GM10266 (cell line): Measurements from ENCODE around the gene C1orf159.

Experiments
- DNase-seq: peaks from one replicate; pipeline ENCODE4 v3.0.0; 2012; ENCODE audit errors: extremely low spot score
- TF ChIP-seq, protein P1 (sequence below): IDR thresholded peaks from 2 replicates; pipeline ENCODE4 v1.5.1; 2012; ENCODE audit warnings: mild to moderate bottlenecking, low read depth; ENCODE audit not compliant: control insufficient read depth, insufficient read depth; ENCODE audit errors: missing control alignments

The C1orf159 gene

DNA sequence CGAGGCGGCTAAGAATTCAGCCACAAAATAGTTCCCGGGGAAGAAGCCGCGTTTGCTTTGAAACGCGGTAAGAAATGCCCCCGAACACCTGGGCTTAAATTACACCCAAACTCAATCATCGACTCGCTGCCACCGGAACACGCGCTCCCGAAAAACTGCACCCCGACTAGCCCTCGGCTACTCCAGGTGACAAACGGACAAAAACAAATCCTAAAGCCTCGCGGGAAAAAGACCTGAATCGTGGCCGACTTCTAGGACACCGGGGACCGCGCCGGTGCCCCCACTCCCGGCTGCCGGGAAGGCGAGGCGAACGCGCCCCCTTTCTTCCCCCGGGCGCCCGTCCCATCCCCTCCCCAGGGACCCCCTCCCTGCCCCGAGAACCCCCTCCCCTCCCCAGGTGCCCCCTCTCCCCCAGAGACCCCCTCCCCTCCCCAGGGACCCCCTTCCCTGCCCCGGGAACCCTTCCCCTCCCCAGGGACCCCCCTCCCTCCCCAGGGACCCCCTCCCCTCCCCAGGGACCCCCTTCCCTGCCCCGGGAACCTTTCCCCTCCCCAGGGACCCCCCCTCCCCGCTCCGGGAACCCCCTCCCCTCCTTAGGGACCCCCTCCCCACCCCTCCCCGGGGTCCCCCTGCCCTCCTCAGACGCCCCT is 628 bp downstream of the C1orf159 start:
- DNase-seq: no peak
- TF ChIP-seq, protein P1, sequence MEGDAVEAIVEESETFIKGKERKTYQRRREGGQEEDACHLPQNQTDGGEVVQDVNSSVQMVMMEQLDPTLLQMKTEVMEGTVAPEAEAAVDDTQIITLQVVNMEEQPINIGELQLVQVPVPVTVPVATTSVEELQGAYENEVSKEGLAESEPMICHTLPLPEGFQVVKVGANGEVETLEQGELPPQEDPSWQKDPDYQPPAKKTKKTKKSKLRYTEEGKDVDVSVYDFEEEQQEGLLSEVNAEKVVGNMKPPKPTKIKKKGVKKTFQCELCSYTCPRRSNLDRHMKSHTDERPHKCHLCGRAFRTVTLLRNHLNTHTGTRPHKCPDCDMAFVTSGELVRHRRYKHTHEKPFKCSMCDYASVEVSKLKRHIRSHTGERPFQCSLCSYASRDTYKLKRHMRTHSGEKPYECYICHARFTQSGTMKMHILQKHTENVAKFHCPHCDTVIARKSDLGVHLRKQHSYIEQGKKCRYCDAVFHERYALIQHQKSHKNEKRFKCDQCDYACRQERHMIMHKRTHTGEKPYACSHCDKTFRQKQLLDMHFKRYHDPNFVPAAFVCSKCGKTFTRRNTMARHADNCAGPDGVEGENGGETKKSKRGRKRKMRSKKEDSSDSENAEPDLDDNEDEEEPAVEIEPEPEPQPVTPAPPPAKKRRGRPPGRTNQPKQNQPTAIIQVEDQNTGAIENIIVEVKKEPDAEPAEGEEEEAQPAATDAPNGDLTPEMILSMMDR: no peak

DNA sequence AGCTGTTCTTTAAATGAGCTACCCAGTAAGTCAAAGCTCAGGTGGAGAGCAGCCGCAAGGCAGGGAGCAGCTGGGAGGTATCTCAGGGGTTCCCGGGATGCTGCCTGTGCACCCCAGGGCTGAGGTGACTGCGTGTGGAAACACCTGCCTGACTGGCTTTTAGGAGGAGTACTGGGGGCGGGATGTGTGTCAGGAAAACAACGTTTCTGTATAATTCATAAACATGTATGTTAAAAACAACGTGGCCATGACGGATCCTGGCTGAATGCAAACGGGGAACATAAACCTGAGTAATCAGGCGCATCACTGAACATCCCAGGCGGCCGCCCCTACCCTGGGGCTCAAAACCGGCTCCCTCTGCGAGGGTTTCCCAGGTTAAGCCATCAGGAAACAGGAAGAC is 1.5 kb downstream of the C1orf159 start:
- TF ChIP-seq, protein P1: no peak

DNA sequence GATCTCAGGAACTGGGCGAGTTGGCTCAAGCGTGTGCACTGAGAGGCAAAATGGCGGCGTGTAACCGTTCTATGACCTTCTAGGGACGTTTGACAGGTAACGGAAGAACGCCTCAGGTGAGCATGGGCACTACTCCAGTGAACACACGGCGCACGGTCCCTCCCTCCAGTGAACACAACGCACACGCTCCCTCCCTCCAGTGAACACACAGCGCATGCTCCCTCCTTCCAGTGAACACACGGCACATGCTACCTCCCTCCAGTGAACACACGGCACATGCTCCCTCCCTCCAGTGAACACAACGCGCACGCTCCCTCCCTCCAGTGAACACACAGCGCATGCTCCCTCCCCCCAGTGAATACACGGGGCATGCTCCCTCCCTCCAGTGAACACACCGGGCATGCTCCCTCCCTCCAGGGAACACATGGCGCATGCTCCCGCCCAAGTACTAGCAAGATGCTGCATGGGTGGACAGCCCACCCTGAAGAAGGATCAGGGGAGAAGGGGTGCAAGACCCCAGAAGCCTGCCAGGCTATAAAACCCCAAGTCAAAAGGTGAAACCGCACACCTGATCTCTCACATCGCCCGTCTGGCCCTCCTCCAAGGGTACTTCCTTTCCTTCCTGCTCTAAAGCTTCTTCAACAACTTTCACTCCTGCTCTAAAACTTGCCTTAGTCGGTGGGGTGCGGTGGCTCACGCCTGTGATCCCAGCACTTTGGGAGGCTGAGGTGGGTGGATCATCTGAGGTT is 3.5 kb downstream of the C1orf159 start:
- TF ChIP-seq, protein P1: no peak
- DNase-seq: no peak

More for the DNA sequence above, 1.5 kb downstream of the C1orf159 start:
- DNase-seq: no peak

DNA sequence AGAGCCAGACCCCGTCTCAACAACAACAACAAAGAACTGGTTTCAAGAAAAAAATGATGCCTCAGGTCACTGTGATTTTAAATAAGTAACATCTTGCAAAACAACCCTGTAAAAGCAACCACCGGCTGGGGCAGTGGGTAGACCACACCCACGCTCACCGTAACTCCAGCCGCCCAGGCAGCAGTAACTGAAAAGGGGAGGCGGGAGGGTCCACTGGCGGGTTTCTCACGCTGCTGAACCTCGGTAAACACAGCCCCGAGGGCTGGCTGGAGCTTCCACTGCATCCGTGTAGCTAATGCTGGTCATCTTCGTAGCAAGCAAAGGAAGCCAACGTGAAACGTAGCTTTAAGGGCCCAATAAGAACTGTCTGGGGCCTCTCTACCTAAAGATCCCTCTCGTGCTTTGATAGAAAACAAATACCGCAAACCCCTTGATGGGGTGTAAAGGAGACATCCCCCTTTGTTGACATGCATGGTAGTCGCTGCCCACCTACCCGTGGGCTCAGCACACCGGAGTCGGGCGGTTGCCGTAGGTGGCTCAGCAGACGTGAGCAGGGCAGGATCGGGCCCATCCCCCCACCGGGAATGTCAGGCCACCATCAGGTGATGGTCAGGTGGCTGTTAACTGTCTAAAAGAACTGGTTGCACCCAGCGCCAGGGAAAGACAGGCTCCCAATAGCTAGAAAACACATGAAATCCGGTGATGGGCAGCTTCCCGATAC is 4.2 kb downstream of the C1orf159 start:
- no peak for DNase-seq

DNA sequence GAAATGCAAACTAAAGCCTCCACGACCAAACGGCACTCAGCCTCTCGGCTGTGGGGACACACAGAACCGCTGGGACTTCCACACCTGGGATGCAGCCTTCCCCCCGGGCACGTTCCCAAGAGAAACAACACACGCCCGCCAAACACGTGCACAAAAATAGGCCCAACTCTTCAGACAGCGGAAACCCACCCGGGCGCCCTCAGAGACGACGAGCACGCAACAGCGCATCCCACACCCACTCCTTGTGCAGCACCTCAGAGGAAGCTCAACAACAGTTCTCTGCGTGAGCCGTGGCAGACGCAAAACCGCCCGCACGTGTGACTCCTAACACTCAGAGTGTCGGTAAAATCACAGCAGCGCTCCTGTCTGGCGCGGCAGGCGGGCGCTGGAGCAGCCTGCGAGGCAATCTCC is 5.3 kb downstream of the C1orf159 start:
- DNase-seq: no peak
- TF ChIP-seq, protein P1: no peak

More for the DNA sequence above, 4.2 kb downstream of the C1orf159 start:
- TF ChIP-seq, protein P1: no peak

DNA sequence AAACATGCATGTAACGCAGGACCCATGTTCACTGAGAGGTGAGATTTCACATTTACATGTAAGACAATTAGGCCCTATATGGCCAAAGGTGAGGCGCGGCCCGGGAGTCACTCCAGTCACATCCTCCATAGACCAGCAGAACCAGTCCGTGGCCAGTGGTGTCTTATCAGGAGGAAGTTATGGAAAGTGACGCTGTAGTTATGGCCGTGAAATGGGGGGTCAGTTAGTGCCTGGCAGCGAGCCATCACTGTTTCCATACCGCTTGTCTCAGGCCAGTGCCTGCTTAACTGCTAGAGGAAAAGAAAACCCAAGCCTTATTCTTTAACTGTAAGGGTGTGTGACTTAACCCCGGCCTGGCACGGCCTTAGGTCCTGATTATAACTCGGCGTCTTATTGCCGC is 6.1 kb downstream of the C1orf159 start:
- TF ChIP-seq, protein P1: no peak
- no peak for DNase-seq
